HG03439 (cell line): ENCODE results near the gene RAG1.
"Not testable (repeated sequence)": the region's sequence is repeated elsewhere in the genome, so short reads cannot be mapped to it uniquely, and the experiment has no call there.

Source experiments
- ATAC-seq: cut with Tn5 transposase; IDR thresholded peaks from one replicate; pipeline ENCODE4 v1.9.1; 2021; ENCODE audit warnings: mild to moderate bottlenecking, moderate library complexity; ENCODE audit not compliant: unreplicated experiment

RAG1 gene

DNA sequence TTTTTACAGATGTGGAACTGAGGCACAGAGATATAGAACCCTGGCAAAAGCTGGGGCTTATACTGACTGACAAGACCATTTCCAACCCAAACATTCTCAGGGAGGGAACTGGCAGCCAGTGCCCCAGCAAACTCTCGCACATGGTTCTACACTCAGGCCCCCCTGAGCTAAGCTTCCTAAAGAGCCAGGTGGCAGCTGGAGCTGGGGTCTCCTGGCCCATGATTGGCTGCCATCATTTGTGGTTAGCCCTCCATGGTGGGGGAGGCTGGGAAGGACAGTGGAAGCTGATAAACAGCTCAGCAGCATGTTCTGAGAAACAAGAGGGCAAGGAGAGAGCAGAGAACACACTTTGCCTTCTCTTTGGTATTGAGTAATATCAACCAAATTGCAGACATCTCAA, at the start of gene RAG1:
Gene RAG1 (plus strand): TSS at position 314 of the 400 bp plus-strand sequence. CDS start 5,298 bp downstream, outside the sequence.
- ATAC-seq: no peak

DNA sequence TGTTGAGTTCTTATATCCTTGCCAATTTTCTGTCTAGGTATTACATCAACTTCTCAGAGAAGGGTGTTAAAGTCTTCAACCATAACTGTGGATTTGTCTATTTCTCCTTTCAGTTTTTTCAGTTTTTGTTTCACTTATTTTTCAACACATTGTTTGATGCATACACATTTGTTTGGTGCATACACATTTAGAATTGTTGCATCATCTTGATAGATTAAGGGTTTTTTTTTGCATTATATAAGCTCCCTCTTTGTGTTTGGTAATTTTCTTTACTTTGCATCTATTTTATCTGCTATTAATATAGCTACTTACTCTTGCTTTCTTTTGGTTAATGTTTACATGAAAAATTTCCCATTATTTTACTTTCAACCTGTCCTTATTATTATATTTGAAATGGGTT, 37.0 kb upstream of the RAG1 start:
- no peak for ATAC-seq

DNA sequence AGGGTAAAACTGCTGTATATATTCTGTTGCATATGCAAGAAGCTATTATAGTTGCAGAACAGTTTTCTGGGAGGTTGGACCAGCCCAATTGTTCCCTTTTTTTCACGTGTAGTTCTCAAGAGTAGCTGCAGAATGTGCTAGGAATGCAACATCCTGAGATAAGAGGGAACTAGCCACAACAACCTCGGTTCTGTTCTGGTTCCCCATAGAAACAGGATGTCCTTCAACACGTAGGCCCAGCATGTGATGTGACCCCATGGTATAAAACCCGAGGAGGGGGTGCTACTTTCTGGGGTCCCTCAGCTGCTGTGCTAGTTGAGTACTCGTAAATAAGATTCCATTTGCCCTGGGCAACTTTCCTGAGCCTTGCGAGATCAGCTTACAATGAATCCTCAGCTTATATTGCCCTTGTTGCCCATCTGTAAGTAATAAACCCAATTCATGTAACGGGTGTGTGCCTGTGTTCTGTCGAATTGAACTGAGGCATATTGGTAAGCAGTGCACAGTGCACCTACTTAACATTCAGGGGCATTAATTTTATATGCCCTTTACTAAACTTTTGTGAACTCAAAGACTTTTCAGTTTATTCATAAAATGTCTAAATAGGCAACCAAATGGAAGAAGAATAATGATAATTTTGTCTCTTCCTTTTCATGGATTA, 34.7 kb upstream of the RAG1 start:
- no peak for ATAC-seq

DNA sequence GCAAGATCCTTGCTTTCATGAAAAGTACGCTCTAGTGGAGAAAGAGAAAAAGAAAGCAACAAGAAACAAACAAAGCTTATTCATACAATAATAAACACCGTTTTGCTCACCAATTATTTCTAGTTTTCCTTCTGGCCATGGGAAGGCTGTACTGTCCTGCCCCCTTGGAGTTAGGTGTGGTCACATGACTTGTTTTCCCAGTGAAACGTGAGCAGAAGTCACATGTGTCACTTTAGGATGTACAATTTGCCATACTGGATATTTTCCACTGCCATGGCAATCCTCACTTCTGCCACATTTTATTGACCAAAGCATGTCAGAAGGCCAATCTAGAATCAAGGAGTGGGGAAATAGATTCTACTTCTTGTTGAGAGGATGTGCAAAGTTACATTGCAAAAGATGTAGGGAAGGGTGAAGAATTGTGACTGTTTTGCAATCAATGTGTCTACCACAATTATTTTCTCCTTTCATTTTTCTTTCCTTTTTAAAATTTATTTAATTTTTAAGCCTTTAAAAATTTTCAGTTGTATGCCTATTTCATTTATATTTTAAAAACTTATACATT, 33.4 kb upstream of the RAG1 start:
- no peak for ATAC-seq

DNA sequence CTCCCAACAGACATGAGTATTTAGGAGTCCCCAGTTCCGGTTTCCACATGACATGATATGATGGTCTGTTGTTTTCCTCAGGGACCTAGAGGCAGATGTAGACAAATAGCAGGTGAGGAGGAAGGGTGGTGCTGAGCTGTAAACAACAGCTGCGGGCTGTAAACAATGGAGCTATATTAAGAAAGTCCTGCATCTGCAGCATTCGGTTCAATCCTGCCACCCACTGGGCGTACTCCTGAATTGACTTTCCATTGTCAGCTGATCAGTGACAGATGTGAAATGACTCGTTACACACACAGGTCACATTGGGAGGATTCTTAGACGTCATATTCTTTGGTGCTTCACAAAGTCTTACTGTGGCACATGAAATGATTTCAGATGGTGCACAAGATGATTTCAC, 26.8 kb upstream of the RAG1 start:
- ATAC-seq: peak; percentile 98

DNA sequence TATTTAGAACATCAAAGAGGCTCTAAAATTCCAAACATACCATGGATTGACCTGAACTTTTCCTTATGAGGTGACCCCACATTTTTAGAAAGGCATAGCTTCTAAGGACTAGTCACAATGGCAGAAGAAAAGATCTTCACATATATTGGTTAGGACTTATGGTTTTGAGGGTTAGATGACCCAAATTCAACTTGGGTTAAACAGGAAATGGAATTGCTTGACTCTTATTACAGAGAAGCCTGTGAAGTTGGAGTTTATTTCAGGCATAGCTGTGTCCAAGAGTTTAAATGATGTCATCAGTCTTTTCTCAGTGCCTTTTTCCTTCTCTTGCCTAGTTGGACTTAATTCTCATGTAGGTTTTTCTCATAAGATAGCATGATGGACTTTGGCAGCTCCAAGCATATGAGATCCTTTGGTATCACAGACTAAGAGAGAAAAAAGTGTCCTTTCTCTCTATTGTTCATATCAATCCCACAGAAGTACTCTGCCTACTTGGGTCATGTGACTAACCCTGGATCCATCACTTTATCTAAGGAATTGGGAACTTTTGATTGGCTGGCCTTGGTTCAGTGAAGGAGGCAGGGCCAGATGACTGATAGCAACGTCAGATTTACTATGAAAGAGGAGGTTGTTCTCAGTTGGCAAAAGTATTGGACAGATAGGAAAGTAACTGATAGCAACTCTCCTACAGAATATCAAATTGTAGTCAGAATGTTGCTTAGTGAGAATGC, 17.3 kb upstream of the RAG1 start:
- no peak for ATAC-seq

DNA sequence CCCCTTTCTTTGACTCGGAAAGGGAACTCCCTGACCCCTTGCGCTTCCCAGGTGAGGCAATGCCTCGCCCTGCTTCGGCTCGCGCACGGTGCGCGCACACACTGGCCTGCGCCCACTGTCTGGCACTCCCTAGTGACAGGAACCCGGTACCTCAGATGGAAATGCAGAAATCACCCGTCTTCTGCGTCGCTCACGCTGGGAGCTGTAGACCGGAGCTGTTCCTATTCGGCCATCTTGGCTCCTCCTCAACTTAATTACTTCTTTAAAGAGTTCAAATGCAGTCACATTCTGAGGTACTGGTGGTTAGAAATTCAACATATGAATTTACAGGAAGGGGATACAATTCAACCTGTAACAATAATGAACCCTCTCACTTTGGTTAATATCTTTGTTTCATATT, 10.4 kb upstream of the RAG1 start:
- ATAC-seq: not testable (repeated sequence)

DNA sequence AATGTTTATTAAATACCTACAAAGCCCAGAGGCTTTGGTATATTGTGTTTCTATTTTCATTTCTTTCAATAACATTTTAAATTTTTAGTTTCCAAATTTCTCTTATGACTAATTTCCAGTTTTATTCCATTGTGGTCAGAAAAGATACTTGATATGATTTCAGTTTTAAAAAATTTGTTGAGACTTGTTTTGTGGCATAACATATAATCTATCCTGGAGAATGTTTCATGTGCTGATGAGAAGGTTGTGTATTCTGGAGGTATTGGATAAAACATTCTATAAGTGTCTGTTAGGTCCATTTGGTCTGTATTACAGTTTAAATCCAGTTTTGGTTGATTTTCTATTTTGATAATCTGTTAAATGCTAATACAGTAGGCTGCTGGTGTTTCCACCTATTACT, 9.8 kb upstream of the RAG1 start:
- ATAC-seq: no peak

DNA sequence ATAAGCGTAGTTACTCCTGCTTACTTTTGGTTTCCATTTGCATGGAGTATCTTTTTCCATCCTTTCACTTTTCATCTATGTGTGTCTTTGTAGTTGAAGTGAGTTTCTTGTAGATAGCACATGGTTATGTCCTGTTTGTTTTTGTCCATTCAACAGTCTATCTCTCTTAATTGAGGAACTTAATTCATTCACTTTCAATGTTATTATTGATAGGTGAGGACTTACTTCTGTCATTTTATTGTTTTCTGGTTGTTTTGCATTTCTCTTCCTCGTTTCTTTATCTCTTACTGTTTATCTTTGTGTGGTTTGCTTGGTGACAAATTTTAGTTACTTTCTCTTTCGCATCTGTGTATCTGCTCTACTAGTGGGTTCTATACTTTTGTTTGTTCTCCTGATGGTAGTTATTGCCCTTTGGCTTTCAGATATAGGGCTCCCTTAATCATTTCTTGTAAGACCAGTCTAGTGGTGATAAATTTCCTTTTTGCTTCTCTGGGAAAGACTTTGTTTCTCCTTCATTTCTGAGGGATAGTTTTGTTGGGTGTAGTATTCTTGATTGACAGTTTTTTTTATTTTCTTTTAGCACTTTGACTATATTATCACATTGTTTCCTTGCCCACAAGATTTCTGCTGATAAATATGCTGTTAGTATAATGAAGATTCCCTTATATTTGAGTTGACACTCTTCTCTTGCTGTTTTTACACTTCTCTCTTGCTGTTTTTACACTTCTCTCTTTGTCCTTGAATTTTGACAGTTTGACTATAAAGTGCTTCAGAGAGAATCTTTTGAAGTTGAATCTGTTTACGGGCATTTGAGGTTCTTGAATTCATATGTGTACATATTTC, 9.0 kb upstream of the RAG1 start:
- ATAC-seq: peak; percentile 91

DNA sequence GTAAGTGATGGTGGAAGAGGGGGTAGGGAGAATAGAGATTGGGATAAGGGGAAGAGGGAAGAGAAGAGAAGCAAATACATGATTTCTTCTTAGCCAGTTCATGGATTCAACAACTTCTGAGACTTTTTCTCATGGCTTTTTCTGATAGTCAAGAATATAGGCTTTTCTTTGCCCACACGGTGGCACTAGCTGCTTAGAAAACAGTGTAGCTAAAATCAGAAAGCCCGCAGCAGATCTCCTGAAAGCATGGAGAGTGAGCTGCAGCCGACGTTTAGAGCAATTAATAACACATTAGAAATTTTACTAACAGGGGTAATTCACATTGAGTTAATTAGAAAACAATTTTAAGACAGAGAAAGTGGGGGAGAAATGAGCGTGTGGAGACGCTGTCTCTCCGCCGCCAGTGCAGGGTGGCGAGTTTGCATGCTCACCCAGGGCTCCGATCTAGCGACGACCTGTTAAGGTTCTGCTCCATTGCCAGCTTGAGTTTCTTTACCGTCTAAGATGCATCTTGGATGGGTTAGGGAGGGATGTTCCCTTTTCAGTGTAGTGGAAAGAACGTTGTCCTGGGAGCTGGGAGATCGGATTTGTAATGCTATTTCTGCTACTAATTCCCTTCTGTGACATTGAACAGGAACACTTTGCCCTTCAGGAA, 3.3 kb upstream of the RAG1 start:
- ATAC-seq: peak; percentile 74

DNA sequence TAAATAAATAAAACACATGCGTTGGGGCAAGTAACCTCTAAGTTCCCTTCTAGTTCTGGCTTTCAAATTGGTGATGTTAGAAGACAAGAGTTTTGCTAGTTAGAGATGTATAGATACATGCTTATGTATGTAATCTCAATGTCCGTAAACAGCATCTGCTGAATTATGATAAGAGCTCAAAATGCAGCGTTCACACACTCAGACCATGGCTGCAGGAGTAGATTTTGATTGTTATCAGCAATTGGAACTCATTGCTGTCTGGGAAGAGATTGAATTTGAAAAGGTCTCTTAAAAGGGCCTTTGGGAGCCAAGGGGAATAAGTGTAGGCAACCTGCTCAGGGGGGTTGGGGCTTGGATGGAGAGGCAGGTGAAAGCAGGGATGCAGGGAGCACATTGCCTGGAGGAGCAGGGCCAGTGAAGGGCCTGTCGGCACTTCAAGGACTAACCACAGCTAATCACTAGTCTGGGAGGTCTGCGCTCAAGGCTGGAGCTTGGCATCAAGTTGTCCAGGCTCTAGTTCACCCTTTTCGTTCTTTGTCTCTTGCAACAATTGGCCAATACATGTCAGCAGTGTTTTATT, 2.7 kb upstream of the RAG1 start:
- no peak for ATAC-seq

DNA sequence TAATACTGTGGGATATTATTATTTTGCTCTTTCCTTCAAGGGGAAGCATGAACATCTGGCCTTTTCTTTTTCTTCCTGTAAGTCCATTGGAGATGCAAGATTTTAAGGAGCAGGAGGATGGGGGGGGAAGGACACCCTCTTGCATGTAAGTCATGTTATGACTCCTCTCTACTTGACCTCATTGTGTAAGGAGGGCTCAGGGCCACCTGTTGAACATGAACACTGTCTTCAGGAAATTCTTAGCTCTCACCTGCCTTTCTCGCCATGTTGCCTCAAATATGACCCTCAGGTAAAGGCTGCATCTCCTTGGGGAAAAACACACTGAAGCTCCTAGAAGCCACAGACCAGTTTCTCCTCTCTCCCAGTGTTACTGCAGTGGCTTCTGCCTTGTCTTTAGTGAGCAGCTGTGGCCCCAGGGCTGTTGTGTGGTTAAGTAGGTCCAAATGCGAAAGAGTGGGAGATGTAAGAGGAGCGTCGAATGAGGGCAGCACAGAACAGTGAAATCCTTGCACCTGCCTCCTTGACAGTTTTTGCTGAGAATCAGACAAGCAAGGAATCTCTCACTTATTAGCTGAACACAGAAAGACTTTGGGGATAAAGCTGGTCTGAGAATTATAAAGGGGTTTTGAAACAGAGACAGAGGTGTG, 1.3 kb upstream of the RAG1 start:
- no peak for ATAC-seq

DNA sequence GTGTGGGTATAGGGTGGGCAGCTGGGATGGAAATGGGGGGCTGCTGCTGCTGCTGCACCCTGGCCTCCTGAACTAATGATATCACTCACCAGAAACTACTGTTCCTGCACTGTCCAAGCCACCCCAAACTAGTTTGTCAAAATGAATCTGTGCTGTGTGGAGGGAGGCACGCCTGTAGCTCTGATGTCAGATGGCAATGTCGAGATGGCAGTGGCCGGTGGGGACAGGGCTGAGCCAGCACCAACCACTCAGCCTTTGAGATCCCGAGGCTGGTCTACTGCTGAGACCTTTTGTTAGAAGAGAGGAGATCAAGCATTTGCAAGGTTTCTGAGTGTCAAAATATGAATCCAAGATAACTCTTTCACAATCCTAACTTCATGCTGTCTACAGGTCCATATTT, 1.3 kb downstream of the RAG1 start:
- no peak for ATAC-seq

DNA sequence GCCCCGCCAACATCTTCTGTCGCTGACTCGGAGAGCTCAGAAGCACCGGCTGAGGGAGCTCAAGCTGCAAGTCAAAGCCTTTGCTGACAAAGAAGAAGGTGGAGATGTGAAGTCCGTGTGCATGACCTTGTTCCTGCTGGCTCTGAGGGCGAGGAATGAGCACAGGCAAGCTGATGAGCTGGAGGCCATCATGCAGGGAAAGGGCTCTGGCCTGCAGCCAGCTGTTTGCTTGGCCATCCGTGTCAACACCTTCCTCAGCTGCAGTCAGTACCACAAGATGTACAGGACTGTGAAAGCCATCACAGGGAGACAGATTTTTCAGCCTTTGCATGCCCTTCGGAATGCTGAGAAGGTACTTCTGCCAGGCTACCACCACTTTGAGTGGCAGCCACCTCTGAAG, 6.7 kb downstream of the RAG1 start:
- ATAC-seq: no peak

DNA sequence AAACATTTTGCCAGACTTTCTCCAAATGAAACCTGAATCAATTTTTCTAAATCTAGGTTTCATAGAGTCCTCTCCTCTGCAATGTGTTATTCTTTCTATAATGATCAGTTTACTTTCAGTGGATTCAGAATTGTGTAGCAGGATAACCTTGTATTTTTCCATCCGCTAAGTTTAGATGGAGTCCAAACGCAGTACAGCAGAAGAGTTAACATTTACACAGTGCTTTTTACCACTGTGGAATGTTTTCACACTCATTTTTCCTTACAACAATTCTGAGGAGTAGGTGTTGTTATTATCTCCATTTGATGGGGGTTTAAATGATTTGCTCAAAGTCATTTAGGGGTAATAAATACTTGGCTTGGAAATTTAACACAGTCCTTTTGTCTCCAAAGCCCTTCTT, 9.6 kb downstream of the RAG1 start:
- no peak for ATAC-seq

DNA sequence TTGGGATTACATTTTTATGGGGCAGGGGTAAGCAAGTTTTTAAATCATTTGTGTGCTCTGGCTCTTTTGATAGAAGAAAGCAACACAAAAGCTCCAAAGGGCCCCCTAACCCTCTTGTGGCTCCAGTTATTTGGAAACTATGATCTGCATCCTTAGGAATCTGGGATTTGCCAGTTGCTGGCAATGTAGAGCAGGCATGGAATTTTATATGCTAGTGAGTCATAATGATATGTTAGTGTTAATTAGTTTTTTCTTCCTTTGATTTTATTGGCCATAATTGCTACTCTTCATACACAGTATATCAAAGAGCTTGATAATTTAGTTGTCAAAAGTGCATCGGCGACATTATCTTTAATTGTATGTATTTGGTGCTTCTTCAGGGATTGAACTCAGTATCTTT, 10.1 kb downstream of the RAG1 start:
- ATAC-seq: no peak

DNA sequence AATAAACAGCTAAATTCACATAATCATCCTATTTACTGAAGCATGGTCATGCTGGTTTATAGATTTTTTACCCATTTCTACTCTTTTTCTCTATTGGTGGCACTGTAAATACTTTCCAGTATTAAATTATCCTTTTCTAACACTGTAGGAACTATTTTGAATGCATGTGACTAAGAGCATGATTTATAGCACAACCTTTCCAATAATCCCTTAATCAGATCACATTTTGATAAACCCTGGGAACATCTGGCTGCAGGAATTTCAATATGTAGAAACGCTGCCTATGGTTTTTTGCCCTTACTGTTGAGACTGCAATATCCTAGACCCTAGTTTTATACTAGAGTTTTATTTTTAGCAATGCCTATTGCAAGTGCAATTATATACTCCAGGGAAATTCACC, 10.7 kb downstream of the RAG1 start:
- ATAC-seq: no peak

DNA sequence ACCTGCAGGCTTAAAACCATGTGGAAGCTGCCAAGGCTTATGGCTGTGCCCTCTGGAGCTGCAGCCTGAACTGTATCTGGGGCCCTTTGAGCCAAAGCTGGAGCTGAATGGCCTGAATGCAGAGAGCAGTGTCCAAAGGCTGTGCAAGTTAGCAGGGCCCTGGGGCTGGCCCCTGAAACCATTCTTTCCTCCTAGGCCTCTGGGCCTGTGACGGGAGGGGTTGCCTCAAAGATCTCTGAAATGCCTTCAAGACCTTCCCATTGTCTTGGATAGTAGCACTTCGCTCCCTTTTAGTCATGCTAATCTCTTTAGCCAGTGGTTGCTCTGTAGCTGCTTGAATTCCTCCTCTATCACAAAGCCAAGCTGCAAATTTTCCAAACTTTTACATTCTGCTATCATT, 13.7 kb downstream of the RAG1 start:
- ATAC-seq: no peak

DNA sequence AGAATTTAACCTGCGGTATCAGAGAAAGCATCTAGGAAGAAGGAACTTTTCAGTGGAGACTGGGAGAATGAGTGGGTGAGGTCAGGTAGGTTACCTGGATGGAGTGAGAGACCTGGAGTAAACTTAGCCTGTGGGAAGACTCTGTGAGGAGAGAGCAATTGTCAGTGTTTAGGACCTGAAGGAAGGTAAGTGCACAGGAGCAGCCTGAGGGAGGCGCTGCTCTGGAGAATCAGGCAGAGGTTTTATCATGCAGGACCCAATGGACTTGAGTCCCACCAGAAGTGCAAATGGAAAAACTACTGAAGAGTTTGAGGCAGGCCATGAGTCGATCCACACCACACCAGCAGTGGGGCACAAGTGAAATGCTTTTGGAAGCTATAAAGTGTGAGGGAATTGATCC, 15.9 kb downstream of the RAG1 start:
- ATAC-seq: no peak

DNA sequence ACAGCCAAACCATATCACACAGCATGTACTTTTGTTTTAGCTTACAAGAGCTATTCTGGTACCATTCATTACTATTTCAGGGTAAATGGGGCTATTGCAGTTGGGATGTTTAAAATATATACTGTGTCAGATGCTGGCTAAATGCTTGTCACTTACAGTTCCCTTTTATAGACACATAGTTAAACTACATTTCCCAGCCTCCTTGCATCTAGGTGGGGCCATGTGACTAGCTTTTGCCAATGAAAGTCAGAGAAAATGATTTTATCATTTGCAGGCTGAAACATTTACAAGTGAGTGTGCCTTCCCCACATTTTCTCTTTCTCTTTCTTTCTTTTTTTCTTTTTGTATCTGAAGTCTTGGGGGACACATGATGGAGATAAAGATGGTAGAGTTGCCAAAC, 18.7 kb downstream of the RAG1 start:
- ATAC-seq: no peak
